ENCODE results near the gene NPNT.

The NPNT gene

GRCh38 chr4:105970371-105970770 is 75.1 kb downstream of the NPNT start:
- DNase-seq (ENCODE audit: low read depth) = no peak

DNA sequence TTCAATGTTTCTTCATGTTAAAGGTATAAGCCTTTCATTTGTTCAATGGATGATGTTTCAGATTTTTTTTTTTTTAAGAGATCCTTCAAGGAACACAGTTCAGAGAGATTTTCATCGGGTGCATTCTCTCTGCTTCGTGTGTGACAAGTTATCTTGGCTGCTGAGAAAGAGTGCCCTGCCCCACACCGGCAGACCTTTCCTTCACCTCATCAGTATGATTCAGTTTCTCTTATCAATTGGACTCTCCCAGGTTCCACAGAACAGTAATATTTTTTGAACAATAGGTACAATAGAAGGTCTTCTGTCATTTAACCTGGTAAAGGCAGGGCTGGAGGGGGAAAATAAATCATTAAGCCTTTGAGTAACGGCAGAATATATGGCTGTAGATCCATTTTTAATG is 75.8 kb downstream of the NPNT start:
- no peak for DNase-seq (ENCODE audit: low read depth)

- DNase-seq (ENCODE audit: low read depth) = no peak
Observed at GRCh38 chr4:105972946-105973621, 77.8 kb downstream of the NPNT start.

DNA sequence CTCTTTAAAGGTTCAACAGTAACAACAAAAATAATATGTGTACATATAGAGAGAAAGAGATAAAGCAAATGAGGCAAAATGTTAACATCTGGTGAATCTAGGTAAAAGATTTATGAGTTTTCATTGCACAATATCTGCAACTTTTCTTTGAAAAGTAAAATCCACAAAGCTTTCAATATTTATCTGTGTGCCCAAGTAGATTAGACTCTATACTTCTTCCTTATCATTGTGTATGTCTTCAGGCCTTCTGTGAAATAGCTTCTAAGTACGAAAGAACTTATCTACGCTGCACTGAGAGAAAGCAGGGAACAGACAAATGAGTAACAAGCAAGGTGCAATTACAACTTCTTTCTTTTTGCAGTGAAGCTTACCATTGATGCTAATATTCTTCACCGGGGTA is 81.6 kb downstream of the NPNT start:
- DNase-seq (ENCODE audit: low read depth) = no peak

DNA sequence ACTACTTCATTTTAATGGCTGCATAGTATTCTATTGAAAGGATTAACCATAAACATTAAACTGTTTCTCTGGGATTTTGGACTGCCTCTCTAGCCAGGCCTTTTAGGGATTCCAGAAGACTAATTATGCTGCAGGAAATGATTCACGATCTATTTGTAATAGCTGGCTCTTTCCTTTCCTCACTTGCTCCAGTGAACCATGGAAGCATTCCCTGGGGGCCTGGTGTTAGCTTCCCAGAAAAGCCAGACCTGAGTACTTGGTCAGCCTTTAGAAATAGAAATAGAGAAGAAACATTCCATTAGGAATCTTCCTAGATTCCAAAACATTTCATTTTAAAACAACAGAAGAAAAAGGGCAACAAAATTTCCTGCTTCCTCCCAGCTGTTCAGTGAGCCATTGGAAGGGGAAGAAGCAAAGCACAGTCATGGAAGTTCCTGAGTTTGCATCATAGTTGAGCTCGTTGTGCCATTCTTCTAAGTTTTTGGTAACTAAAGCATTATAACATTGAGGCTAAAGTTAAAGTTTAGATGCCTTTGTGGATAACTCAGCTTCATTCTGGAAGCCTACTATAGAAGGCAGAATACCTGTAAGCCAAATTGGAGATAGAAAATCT is 83.5 kb downstream of the NPNT start:
- DNase-seq (ENCODE audit: low read depth) = no peak

DNA sequence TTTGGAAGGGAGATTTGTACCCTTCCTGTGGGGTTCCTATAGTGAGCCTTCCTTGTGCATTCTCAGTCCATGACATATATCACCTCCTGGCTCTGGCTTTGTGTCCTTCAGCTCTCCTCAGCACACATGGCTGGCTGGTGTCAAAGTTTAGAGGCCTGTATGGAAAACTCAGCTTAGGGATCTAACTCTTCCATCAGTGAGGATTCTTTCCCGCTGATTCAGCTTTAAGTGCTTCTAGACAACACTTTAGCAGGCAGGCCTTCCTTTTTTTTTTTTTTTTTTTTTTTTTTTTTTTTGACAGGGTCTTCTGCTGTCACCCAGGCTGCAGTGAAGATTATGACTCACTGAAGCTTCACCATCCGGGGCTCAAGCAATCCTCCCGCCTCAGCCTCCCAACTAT is 84.2 kb downstream of the NPNT start:
- DNase-seq (ENCODE audit: low read depth) = no peak

GRCh38 chr4:105988671-105989070 is 93.4 kb downstream of the NPNT start:
- DNase-seq (ENCODE audit: low read depth) = no peak

DNA sequence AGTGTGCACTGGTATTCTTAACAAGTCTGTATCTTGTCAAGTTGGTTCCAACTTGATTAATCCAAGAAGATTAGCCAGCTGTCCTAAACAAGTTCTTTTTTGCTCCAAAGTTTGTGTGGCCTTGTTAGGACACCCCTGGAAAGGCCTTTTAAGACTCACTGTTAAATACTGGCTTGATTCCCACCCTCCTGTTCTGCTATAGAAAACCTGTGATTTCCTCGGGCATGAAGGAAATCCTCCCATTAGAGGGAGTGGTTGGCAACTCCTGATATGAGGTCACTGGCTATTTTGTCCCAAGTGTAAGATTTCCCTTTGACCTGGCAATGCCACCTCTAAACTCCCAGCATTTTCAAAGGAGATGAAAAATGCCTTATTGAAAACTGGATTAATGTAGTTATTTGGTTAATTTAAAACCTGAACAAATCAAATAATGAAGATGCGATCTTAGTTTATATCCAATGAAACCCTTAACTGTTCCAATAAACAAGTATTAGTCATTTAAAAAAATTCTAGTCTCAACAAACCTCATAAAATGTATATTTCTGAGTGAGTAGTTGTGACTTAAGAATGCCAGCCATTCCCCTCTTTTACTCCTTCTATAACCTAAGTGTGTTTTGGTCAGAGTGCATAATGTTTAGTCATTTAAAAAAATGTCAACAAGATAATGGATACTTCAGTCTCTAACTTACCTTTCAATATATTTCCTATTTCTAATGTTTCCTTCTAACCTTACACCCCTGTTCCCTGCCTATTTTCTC is 94.4 kb downstream of the NPNT start:
- no peak for DNase-seq (ENCODE audit: low read depth)

DNA sequence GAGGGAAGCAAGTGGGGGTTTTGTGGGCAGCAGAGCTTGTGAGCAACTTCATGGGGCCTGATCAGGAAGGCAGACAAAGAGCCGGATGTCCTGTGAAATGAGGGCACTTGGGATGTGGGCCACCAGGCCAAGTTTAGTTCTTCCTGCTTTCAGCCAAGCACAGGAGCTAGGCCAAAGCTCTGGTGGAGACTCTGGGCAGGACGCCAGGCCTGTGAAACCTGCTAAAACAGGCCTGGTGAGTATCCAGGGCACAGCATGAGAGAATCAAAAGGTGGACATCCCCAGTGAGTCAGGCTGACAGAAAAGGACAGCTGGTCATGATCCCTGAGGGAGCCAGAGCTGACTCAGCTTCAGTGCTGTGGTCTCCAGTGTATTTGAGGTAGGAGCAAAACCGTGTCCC is 95.7 kb downstream of the NPNT start:
- peak; percentile 48 for DNase-seq (ENCODE audit: low read depth)

DNA sequence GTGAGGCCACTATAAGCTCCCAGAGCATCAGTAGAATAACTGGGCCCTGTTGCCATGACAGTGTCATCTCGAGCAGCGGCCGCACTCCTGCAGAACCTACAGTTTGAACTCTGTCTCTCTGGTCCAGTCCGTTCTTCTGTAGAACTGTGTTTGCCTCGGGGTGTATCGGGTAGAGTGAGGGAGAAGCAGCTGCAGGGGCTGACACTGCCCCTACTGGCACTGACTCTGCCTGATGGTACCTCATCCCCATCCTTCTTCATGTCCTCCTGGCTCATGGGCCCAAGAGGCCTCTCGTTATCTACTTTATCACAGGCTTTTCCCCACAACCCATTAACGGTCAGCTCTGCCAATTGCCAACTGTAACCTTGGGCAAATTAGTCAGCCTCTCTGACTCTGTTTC is 96.5 kb downstream of the NPNT start:
- no peak for DNase-seq (ENCODE audit: low read depth)

GRCh38 chr4:105992641-105993305 is 97.5 kb downstream of the NPNT start:
- no peak for DNase-seq (ENCODE audit: low read depth)

DNA sequence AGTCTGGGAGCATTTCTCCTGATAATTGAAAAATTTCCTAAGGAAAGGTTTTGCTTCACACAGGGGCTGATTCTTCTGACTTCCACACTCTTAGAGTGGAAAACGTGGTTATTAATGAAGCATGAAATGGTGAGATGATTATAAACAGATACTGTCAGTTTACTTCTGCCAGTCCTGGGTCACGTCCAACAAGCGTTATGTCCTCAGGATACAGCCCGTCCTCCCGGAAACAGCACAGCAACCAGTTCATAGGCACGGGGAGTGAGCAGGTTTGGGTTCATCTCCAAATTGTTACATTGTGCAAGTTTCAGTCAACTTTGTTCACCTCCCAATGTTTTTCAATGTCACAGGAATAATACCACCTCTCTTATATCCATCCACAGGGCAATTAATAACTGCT is 98.8 kb downstream of the NPNT start:
- DNase-seq (ENCODE audit: low read depth) = no peak

DNA sequence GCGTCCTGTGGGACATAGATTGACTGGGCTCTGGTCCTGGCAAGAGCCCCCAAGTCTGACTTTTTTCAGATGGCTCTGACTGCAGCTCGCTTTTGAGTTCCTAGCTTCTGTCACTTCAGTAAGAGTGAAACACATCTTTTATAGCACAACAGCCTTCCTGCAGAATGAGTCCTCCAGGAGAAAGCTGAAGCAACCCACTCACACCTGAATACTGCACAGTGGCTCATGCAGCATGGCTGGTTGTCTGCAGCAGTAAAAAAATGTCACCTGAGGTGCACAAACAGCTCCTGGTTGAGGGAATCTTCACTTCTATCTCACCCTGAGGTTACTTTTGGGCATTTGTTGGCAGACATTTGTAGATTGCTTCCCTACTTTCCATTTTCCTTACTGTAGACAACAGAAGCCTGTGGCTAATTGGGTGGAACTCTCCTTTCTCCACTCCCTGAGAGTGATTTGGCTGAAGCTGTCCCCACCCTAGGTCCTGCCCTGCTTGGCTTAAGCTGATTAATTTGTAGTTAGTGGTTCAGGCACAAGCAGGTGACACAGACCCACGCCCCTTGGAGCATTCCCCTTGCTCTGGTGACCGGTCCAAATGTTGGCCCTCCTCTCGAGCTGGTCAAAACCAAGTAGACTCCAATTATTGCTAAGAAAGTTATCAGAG is 99.7 kb downstream of the NPNT start:
- no peak for DNase-seq (ENCODE audit: low read depth)

GRCh38 chr4:105996845-105997244 is 101.6 kb downstream of the NPNT start:
- no peak for DNase-seq (ENCODE audit: low read depth)

DNA sequence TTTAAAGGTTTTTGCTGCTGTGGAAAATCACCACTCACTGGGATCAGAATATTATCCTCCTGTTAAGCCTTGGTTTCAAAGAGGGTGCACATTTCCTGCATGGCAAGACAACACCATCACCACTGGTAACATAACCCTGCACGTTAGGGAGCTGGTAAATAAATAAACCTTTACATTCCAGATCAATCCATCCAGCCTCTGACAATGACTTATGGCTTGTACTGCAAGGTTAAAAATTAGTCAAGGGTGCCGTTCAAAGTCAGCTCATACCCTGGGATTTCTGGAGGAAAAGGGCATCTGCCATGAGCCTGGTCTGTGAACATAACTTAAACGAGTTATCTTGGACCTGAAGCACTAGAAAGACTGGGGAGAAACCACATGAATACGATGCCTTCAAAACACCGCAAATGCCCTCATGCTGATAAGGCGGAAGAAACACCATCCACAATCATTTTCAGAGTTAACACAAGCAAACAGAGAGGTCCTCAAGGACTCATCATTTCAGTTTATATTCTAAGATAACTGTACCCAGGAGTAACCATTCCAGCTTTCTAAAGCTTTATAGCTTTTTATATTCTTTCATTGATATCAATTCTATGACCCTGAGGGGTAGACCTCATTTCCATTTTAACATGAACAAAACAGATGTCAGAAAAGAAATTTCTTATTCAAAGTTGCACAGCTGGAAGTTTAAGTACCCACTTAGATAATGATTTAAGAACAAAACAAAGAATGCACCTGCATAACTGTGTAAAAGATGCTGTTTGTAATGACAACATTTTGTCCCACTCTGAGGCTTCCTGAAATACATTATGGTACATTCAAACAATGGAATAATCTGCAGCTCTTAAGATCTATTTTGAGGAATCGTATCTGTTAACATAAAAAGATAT is 103.1 kb downstream of the NPNT start:
- DNase-seq (ENCODE audit: low read depth) = no peak

GRCh38 chr4:106002994-106003393 is 107.7 kb downstream of the NPNT start:
- no peak for DNase-seq (ENCODE audit: low read depth)

DNA sequence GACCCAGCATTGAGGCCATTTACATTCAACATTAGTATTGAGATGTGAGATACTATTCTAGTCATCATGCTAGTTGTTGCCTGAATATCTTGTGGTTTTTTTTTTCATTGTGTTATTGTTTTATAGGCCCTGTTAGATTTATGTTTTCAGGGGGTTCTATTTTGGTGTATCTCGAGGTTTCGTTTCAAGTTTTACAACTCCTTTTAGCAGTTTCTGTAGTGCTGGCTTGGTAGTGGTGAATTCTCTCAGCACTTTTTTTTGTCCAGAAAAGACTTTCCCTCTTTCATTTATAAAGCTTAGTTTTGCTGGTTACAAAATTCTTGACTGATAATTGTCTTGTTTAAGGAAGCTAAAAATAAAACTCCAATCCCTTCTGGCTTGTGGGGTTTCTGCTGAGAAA is 115.5 kb downstream of the NPNT start:
- DNase-seq (ENCODE audit: low read depth) = no peak

GRCh38 chr4:106011387-106011786 is 116.1 kb downstream of the NPNT start:
- DNase-seq (ENCODE audit: low read depth) = no peak

GRCh38 chr4:106017975-106018374 is 122.7 kb downstream of the NPNT start:
- DNase-seq (ENCODE audit: low read depth) = no peak

DNA sequence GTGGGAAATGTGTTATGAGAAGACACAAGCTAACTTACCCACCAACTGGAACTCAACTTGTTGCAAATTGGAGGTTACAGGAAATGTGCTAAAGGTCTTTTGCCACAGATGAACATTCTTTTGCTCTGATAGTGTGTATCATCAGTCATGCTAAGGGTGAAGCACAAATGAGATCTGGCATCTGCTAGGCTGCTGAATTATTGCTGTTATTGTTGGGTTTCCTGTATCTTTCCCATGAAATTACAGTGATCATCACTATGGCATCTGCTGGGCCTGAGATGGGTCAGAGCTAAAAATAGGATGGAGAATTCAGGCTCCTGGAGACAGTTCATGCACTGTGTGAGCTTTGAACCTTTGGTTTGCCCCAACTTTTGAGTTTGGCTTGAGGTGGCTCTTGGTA is 124.5 kb downstream of the NPNT start:
- no peak for DNase-seq (ENCODE audit: low read depth)

All from non-pigmented ciliary epithelial cell (primary cell).